Measurements from ENCODE around the gene DNAI2.

Gene DNAI2

GRCh38 chr17:74237321-74237720, 36.7 kb upstream of the DNAI2 start:
- no peaks in the 10 kb centered on the region for H3K4me1 ChIP-seq (ENCODE audit: low read depth, poor library complexity, severe bottlenecking)

GRCh38 chr17:74239172-74239571, 34.9 kb upstream of the DNAI2 start:
- no peak overlapping the region for H3K4me2 ChIP-seq
- H3K79me2 ChIP-seq (ENCODE audit: insufficient read depth, low read depth), result no peaks in the 10 kb centered on the region
- H2AFZ ChIP-seq (ENCODE audit: low read depth), result no peak overlapping the region
- H4K20me1 ChIP-seq (ENCODE audit: insufficient read depth), result no peaks in the 10 kb centered on the region
- no peak overlapping the region for H3K4me3 ChIP-seq (IDR thresholded peaks at IDR 0.05; ENCODE audit: insufficient read depth, low read depth, low read length)
- H3K36me3 ChIP-seq (ENCODE audit: insufficient read depth), result no peaks in the 10 kb centered on the region
- no peak overlapping the region for H3K9ac ChIP-seq
- no peaks in the 10 kb centered on the region for H3K4me1 ChIP-seq (ENCODE audit: low read depth, poor library complexity, severe bottlenecking)
- H3K27ac ChIP-seq, result no peak overlapping the region
- TF ChIP-seq CTCF (conservative IDR thresholded peaks at IDR 0.05; ENCODE audit: low read depth, low read length), result no peak
- no peaks in the 10 kb centered on the region for H3K27me3 ChIP-seq (ENCODE audit: insufficient read depth, low read depth)

More at GRCh38 chr17:74237321-74237720, 36.7 kb upstream of the DNAI2 start:
- no peaks in the 10 kb centered on the region for H3K27me3 ChIP-seq (ENCODE audit: insufficient read depth, low read depth)
- no peak overlapping the region for H3K4me3 ChIP-seq (IDR thresholded peaks at IDR 0.05; ENCODE audit: insufficient read depth, low read depth, low read length)
- H4K20me1 ChIP-seq (ENCODE audit: insufficient read depth), result no peaks in the 10 kb centered on the region
- no peak overlapping the region for H3K4me2 ChIP-seq
- H3K9ac ChIP-seq, result no peak overlapping the region
- H3K27ac ChIP-seq, result no peak overlapping the region
- no peak for TF ChIP-seq CTCF (conservative IDR thresholded peaks at IDR 0.05; ENCODE audit: low read depth, low read length)
- no peaks in the 10 kb centered on the region for H3K79me2 ChIP-seq (ENCODE audit: insufficient read depth, low read depth)
- H3K36me3 ChIP-seq (ENCODE audit: insufficient read depth), result no peaks in the 10 kb centered on the region
- no peak overlapping the region for H2AFZ ChIP-seq (ENCODE audit: low read depth)

GRCh38 chr17:74240618-74241205, 33.3 kb upstream of the DNAI2 start:
- H2AFZ ChIP-seq (ENCODE audit: low read depth), result no peak overlapping the region
- H3K9ac ChIP-seq, result no peak overlapping the region
- H3K79me2 ChIP-seq (ENCODE audit: insufficient read depth, low read depth), result no peaks in the 10 kb centered on the region
- H3K36me3 ChIP-seq (ENCODE audit: insufficient read depth), result no peaks in the 10 kb centered on the region
- no peak overlapping the region for H3K4me3 ChIP-seq (IDR thresholded peaks at IDR 0.05; ENCODE audit: insufficient read depth, low read depth, low read length)
- no peak overlapping the region for H3K27ac ChIP-seq
- H4K20me1 ChIP-seq (ENCODE audit: insufficient read depth), result no peaks in the 10 kb centered on the region
- no peak for TF ChIP-seq CTCF (conservative IDR thresholded peaks at IDR 0.05; ENCODE audit: low read depth, low read length)
- no peak overlapping the region for H3K4me2 ChIP-seq
- no peaks in the 10 kb centered on the region for H3K4me1 ChIP-seq (ENCODE audit: low read depth, poor library complexity, severe bottlenecking)
- no peaks in the 10 kb centered on the region for H3K27me3 ChIP-seq (ENCODE audit: insufficient read depth, low read depth)

GRCh38 chr17:74241431-74241830, 32.6 kb upstream of the DNAI2 start:
- no peaks in the 10 kb centered on the region for H3K27me3 ChIP-seq (ENCODE audit: insufficient read depth, low read depth)
- no peak overlapping the region for H3K4me3 ChIP-seq (IDR thresholded peaks at IDR 0.05; ENCODE audit: insufficient read depth, low read depth, low read length)
- H3K9ac ChIP-seq, result no peak overlapping the region
- H3K4me2 ChIP-seq, result no peak overlapping the region
- H2AFZ ChIP-seq (ENCODE audit: low read depth), result no peak overlapping the region
- H3K36me3 ChIP-seq (ENCODE audit: insufficient read depth), result no peaks in the 10 kb centered on the region
- no peaks in the 10 kb centered on the region for H3K4me1 ChIP-seq (ENCODE audit: low read depth, poor library complexity, severe bottlenecking)
- H3K27ac ChIP-seq, result no peak overlapping the region
- no peaks in the 10 kb centered on the region for H4K20me1 ChIP-seq (ENCODE audit: insufficient read depth)
- no peak for TF ChIP-seq CTCF (conservative IDR thresholded peaks at IDR 0.05; ENCODE audit: low read depth, low read length)
- no peaks in the 10 kb centered on the region for H3K79me2 ChIP-seq (ENCODE audit: insufficient read depth, low read depth)
